OCI-LY3 (cell line): ENCODE results near the gene DENND1A.

Experiments
- H2AFZ ChIP-seq: fragments of 200-600, 300-600 bp; shearing (Covaris generic); 2 replicates; pipeline ENCODE4 v1.6.0; 2014; ENCODE audit warnings: antibody characterized with exemption, low read depth, low read length
- H3K27ac ChIP-seq: fragments of 200-600, 300-600 bp; sonication (generic); 2 replicates; pipeline ENCODE4 v1.5.1; 2014; ENCODE audit warnings: mild to moderate bottlenecking, low read length, moderate library complexity, mixed read lengths
- H3K27me3 ChIP-seq: fragments of 200-600, 300-600 bp; sonication (generic); 2 replicates; pipeline ENCODE4 v1.6.1; 2014; ENCODE audit warnings: low read depth, low read length, mixed read lengths
- H3K36me3 ChIP-seq: fragments of 200-600, 300-600 bp; sonication (generic); replicated peaks from 2 replicates; pipeline ENCODE3; 2014; ENCODE audit warnings: low read depth, low read length, mixed read lengths
- H3K4me1 ChIP-seq: fragments of 300-600, 200-600 bp; sonication (generic); 2 replicates; pipeline ENCODE4 v1.6.1; 2014; ENCODE audit warnings: low read length, mixed read lengths
- H3K4me2 ChIP-seq: fragments of 200-600, 300-600 bp; sonication (generic); 2 replicates; pipeline ENCODE4 v1.6.1; 2014; ENCODE audit warnings: low read length, mixed read lengths
- H3K4me3 ChIP-seq: fragments of 300-600, 200-600 bp; sonication (generic); 2 replicates; pipeline ENCODE4 v1.5.1; 2014; ENCODE audit warnings: antibody characterized with exemption, mild to moderate bottlenecking, low read length, moderate library complexity
- H3K79me2 ChIP-seq: fragments of 300-600, 200-600 bp; shearing (Covaris generic); 2 replicates; pipeline ENCODE4 v1.6.1; 2014; ENCODE audit warnings: mild to moderate bottlenecking, low read length, mixed read lengths
- H3K9ac ChIP-seq: fragments of 300-600, 200-600 bp; shearing (Covaris generic); 2 replicates; pipeline ENCODE4 v1.6.0; 2014; ENCODE audit warnings: mild to moderate bottlenecking, low read length, moderate library complexity
- H3K9me3 ChIP-seq: fragments of 200-600, 300-600 bp; shearing (Covaris generic); 2 replicates; pipeline ENCODE4 v1.6.1; 2014; ENCODE audit warnings: low read length, mixed read lengths; ENCODE audit not compliant: insufficient read depth
- H4K20me1 ChIP-seq: fragments of 200-600, 300-600 bp; sonication (generic); 2 replicates; pipeline ENCODE4 v1.6.1; 2016; ENCODE audit warnings: low read length, mixed read lengths; ENCODE audit not compliant: insufficient read depth
- EZH2phosphoT487 ChIP-seq: fragments of 200-600 bp; shearing (Covaris generic); IDR thresholded peaks from 2 replicates; pipeline ENCODE4 v1.6.1; 2018; ENCODE audit warnings: antibody characterized with exemption, mixed run types, low read depth
- TF ChIP-seq, protein P1 (sequence below): fragments of 200-600, 300-600 bp; sonication (generic); IDR thresholded peaks from 2 replicates; pipeline ENCODE4 v1.5.1; 2014; ENCODE audit warnings: antibody characterized with exemption, low read length, low read depth

DENND1A gene

GRCh38 chr9:123772967-123773366, 157.0 kb downstream of the DENND1A start:
- peaks cover 33% of the 10 kb centered on the region for H3K4me1 ChIP-seq
- H2AFZ ChIP-seq: no peak overlapping the region
- H3K27me3 ChIP-seq: no peaks in the 10 kb centered on the region
- H3K4me2 ChIP-seq: no peak overlapping the region
- no peak overlapping the region for H3K4me3 ChIP-seq
- peaks cover 2% of the 10 kb centered on the region for H3K36me3 ChIP-seq
- no peak overlapping the region for H3K9ac ChIP-seq
- TF ChIP-seq EZH2phosphoT487: no peak
- TF ChIP-seq, protein P1, sequence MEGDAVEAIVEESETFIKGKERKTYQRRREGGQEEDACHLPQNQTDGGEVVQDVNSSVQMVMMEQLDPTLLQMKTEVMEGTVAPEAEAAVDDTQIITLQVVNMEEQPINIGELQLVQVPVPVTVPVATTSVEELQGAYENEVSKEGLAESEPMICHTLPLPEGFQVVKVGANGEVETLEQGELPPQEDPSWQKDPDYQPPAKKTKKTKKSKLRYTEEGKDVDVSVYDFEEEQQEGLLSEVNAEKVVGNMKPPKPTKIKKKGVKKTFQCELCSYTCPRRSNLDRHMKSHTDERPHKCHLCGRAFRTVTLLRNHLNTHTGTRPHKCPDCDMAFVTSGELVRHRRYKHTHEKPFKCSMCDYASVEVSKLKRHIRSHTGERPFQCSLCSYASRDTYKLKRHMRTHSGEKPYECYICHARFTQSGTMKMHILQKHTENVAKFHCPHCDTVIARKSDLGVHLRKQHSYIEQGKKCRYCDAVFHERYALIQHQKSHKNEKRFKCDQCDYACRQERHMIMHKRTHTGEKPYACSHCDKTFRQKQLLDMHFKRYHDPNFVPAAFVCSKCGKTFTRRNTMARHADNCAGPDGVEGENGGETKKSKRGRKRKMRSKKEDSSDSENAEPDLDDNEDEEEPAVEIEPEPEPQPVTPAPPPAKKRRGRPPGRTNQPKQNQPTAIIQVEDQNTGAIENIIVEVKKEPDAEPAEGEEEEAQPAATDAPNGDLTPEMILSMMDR: no peak
- peaks cover 80% of the 10 kb centered on the region for H4K20me1 ChIP-seq
- H3K9me3 ChIP-seq: no peaks in the 10 kb centered on the region
- H3K79me2 ChIP-seq: peaks cover 15% of the 10 kb centered on the region; the same call in 1 of the 2 replicates
- no peak overlapping the region for H3K27ac ChIP-seq

GRCh38 chr9:123772374-123772773, 157.6 kb downstream of the DENND1A start:
- peaks cover 76% of the 10 kb centered on the region for H4K20me1 ChIP-seq
- peaks cover 2% of the 10 kb centered on the region for H3K36me3 ChIP-seq
- no peak overlapping the region for H3K27ac ChIP-seq
- no peaks in the 10 kb centered on the region for H3K9me3 ChIP-seq
- H3K9ac ChIP-seq: no peak overlapping the region
- H3K27me3 ChIP-seq: no peaks in the 10 kb centered on the region
- H3K4me2 ChIP-seq: no peak overlapping the region
- TF ChIP-seq, protein P1: no peak
- no peak for TF ChIP-seq EZH2phosphoT487
- H3K4me3 ChIP-seq: no peak overlapping the region
- peaks cover 27% of the 10 kb centered on the region for H3K4me1 ChIP-seq
- H3K79me2 ChIP-seq: peaks cover 15% of the 10 kb centered on the region; the same call in 1 of the 2 replicates
- H2AFZ ChIP-seq: no peak overlapping the region

DNA sequence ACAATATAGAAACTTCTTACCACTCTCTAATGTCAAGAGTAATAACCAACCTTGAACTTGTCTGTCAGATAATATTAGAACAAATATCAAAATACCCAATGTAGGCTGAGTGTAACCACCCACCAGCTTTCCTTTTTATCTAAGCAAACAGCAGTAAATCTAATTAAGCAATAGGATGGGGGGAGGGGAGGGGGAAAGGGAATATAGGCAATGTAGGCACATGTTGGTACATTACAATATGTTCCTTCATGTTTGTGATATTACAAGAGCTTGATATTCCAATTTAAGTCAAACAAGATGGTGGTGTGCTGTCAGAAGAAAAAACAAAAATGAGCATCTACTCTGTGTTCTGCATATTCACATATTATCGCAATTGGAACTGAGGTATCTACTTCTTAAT, 158.2 kb downstream of the DENND1A start:
- peaks cover 21% of the 10 kb centered on the region for H3K4me1 ChIP-seq

GRCh38 chr9:123769719-123770118, 160.2 kb downstream of the DENND1A start:
- no peak overlapping the region for H2AFZ ChIP-seq
- no peak overlapping the region for H3K4me2 ChIP-seq
- H3K9ac ChIP-seq: no peak overlapping the region
- TF ChIP-seq EZH2phosphoT487: no peak
- TF ChIP-seq, protein P1: no peak
- peaks cover 15% of the 10 kb centered on the region; the same call in 1 of the 2 replicates for H3K79me2 ChIP-seq
- peaks cover 54% of the 10 kb centered on the region for H4K20me1 ChIP-seq
- H3K4me3 ChIP-seq: no peak overlapping the region
- H3K4me1 ChIP-seq: peaks cover 21% of the 10 kb centered on the region
- no peak overlapping the region for H3K27ac ChIP-seq
- H3K27me3 ChIP-seq: no peaks in the 10 kb centered on the region
- H3K36me3 ChIP-seq: peaks cover 2% of the 10 kb centered on the region
- no peaks in the 10 kb centered on the region for H3K9me3 ChIP-seq

More for the DNA sequence above, 158.2 kb downstream of the DENND1A start:
- H3K36me3 ChIP-seq: peaks cover 2% of the 10 kb centered on the region
- H3K4me2 ChIP-seq: no peak overlapping the region
- no peaks in the 10 kb centered on the region for H3K9me3 ChIP-seq
- H3K4me3 ChIP-seq: no peak overlapping the region
- H2AFZ ChIP-seq: no peak overlapping the region
- TF ChIP-seq, protein P1: no peak
- TF ChIP-seq EZH2phosphoT487: no peak
- H3K79me2 ChIP-seq: peaks cover 15% of the 10 kb centered on the region; the same call in 1 of the 2 replicates
- no peak overlapping the region for H3K27ac ChIP-seq
- no peak overlapping the region for H3K9ac ChIP-seq
- H4K20me1 ChIP-seq: peaks cover 69% of the 10 kb centered on the region
- no peaks in the 10 kb centered on the region for H3K27me3 ChIP-seq
